Measurements from ENCODE around the gene MAT2A.

MAT2A gene

DNA sequence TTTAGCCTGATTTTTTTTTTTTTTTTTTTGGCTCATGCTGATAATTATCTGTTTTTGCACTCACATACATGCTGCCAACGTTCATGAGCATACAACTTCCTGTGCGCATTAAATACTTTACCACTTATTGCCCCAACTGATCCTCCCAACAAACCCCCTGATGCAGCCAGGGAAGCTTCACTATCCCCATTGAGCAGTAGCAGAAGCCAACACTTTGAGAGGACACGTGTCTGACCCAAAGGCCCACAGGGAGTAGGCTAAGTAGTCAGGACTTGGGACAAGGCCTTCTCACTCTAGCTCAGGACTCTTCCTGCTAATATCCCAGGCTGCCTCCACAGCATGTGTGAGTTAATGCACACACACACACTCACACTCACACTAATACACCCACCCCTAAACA is 36.2 kb upstream of the MAT2A start:
- TF ChIP-seq ESRRG (CRISPR knock-in tag; IDR thresholded peaks at IDR 0.05) (no peak), ARNTL (CRISPR knock-in tag; IDR thresholded peaks at IDR 0.05; ENCODE audit: borderline replicate concordance, low read depth) (no peak), TCF4 (CRISPR knock-in tag; IDR thresholded peaks at IDR 0.05; ENCODE audit: borderline replicate concordance) (no peak), SNAI2 (CRISPR knock-in tag; IDR thresholded peaks at IDR 0.05) (no peak), BACH2 (CRISPR knock-in tag; IDR thresholded peaks at IDR 0.05; ENCODE audit: borderline replicate concordance) (no peak), ZNF8 (CRISPR knock-in tag; IDR thresholded peaks at IDR 0.05) (no peak), CSDC2 (CRISPR knock-in tag; IDR thresholded peaks at IDR 0.05) (no peak), ZFP30 (CRISPR knock-in tag; IDR thresholded peaks at IDR 0.05) (no peak), PPARA (CRISPR knock-in tag; IDR thresholded peaks at IDR 0.05; ENCODE audit: borderline replicate concordance) (no peak), ZNF565 (CRISPR knock-in tag; conservative IDR thresholded peaks at IDR 0.05; ENCODE audit: low read depth) (no peak), TOX (CRISPR knock-in tag; IDR thresholded peaks at IDR 0.05; ENCODE audit: borderline replicate concordance) (no peak)
- TF ChIP-seq, protein P1, sequence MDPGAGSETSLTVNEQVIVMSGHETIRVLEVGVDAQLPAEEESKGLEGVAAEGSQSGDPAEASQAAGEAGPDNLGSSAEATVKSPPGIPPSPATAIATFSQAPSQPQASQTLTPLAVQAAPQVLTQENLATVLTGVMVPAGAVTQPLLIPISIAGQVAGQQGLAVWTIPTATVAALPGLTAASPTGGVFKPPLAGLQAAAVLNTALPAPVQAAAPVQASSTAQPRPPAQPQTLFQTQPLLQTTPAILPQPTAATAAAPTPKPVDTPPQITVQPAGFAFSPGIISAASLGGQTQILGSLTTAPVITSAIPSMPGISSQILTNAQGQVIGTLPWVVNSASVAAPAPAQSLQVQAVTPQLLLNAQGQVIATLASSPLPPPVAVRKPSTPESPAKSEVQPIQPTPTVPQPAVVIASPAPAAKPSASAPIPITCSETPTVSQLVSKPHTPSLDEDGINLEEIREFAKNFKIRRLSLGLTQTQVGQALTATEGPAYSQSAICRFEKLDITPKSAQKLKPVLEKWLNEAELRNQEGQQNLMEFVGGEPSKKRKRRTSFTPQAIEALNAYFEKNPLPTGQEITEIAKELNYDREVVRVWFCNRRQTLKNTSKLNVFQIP (CRISPR knock-in tag; IDR thresholded peaks at IDR 0.05; ENCODE audit: borderline replicate concordance, low read depth): no peak
- TF ChIP-seq, protein P2, sequence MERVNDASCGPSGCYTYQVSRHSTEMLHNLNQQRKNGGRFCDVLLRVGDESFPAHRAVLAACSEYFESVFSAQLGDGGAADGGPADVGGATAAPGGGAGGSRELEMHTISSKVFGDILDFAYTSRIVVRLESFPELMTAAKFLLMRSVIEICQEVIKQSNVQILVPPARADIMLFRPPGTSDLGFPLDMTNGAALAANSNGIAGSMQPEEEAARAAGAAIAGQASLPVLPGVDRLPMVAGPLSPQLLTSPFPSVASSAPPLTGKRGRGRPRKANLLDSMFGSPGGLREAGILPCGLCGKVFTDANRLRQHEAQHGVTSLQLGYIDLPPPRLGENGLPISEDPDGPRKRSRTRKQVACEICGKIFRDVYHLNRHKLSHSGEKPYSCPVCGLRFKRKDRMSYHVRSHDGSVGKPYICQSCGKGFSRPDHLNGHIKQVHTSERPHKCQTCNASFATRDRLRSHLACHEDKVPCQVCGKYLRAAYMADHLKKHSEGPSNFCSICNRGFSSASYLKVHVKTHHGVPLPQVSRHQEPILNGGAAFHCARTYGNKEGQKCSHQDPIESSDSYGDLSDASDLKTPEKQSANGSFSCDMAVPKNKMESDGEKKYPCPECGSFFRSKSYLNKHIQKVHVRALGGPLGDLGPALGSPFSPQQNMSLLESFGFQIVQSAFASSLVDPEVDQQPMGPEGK (CRISPR knock-in tag; IDR thresholded peaks at IDR 0.05; ENCODE audit: borderline replicate concordance): no peak
- TF ChIP-seq, protein P3, sequence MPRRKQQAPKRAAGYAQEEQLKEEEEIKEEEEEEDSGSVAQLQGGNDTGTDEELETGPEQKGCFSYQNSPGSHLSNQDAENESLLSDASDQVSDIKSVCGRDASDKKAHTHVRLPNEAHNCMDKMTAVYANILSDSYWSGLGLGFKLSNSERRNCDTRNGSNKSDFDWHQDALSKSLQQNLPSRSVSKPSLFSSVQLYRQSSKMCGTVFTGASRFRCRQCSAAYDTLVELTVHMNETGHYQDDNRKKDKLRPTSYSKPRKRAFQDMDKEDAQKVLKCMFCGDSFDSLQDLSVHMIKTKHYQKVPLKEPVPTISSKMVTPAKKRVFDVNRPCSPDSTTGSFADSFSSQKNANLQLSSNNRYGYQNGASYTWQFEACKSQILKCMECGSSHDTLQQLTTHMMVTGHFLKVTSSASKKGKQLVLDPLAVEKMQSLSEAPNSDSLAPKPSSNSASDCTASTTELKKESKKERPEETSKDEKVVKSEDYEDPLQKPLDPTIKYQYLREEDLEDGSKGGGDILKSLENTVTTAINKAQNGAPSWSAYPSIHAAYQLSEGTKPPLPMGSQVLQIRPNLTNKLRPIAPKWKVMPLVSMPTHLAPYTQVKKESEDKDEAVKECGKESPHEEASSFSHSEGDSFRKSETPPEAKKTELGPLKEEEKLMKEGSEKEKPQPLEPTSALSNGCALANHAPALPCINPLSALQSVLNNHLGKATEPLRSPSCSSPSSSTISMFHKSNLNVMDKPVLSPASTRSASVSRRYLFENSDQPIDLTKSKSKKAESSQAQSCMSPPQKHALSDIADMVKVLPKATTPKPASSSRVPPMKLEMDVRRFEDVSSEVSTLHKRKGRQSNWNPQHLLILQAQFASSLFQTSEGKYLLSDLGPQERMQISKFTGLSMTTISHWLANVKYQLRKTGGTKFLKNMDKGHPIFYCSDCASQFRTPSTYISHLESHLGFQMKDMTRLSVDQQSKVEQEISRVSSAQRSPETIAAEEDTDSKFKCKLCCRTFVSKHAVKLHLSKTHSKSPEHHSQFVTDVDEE (CRISPR knock-in tag; IDR thresholded peaks at IDR 0.05): no peak
- no peak for ATAC-seq

DNA sequence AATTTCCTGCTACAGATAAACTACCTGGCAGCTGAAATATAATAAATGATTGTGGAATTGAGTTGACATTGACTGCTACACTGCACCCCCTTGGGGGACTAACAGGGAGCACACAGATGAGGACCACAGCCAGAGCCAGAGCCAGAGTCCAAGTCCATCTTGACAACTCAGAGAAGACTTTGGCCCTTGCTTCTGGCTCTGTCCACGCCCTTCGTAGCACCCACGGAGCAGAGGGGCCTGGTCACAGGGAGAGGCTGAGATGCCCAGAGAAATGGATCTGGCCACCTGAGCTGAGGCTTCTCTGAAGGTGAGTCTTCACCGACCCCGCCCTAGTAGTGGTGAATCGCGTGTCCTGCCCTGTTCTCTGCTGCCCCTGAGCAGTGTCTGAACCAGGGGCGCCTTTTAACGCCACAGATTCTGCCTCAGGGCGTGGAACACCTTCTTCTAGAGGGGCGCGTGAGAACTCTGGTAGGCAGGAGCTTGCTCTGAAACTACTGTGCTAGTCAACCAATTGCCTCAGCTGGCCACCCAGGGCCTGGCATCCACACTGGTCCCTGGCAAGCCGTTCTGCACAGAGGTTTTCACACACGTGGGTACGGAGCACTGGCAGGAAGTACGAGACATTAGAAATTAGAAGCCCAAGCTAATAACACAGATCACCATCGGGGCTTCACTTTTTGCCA is 35.7 kb upstream of the MAT2A start:
- ATAC-seq: peak; percentile 9
- no peak for TF ChIP-seq PPARA (CRISPR knock-in tag; IDR thresholded peaks at IDR 0.05; ENCODE audit: borderline replicate concordance)
- no peak for TF ChIP-seq TOX (CRISPR knock-in tag; IDR thresholded peaks at IDR 0.05; ENCODE audit: borderline replicate concordance)
- TF ChIP-seq BACH2 (CRISPR knock-in tag; IDR thresholded peaks at IDR 0.05; ENCODE audit: borderline replicate concordance): no peak
- TF ChIP-seq, protein P4, sequence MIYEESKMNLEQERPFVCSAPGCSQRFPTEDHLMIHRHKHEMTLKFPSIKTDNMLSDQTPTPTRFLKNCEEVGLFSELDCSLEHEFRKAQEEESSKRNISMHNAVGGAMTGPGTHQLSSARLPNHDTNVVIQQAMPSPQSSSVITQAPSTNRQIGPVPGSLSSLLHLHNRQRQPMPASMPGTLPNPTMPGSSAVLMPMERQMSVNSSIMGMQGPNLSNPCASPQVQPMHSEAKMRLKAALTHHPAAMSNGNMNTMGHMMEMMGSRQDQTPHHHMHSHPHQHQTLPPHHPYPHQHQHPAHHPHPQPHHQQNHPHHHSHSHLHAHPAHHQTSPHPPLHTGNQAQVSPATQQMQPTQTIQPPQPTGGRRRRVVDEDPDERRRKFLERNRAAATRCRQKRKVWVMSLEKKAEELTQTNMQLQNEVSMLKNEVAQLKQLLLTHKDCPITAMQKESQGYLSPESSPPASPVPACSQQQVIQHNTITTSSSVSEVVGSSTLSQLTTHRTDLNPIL (CRISPR knock-in tag; IDR thresholded peaks at IDR 0.05; ENCODE audit: low read depth): no peak
- no peak for TF ChIP-seq TCF4 (CRISPR knock-in tag; IDR thresholded peaks at IDR 0.05; ENCODE audit: borderline replicate concordance)
- TF ChIP-seq, protein P2 (CRISPR knock-in tag; IDR thresholded peaks at IDR 0.05; ENCODE audit: borderline replicate concordance): no peak
- TF ChIP-seq ARNTL (CRISPR knock-in tag; IDR thresholded peaks at IDR 0.05; ENCODE audit: borderline replicate concordance, low read depth): no peak
- no peak for TF ChIP-seq ISL1 (CRISPR knock-in tag; IDR thresholded peaks at IDR 0.05)
- TF ChIP-seq ZNF8 (CRISPR knock-in tag; IDR thresholded peaks at IDR 0.05): no peak
- no peak for TF ChIP-seq ZFP3 (CRISPR knock-in tag; IDR thresholded peaks at IDR 0.05)
- TF ChIP-seq RARB (CRISPR knock-in tag; IDR thresholded peaks at IDR 0.05): no peak
- no peak for TF ChIP-seq ESRRG (CRISPR knock-in tag; IDR thresholded peaks at IDR 0.05)

Data from SK-N-SH treated with all-trans-retinoic acid at 6 μM for 48 hours (cell line).